H1 (cell line): Measurements from ENCODE around the gene TNRC6B. TPM values are rescaled to one million over a fixed set of nuclear protein-coding genes. Genes with fewer than 3 reads are reported as not detected.

Source experiments
- CTCF ChIA-PET: fragments of 300-600 bp; sonication (Branson Sonifier 250); formaldehyde crosslinking; loops from one replicate; lab custom pipeline; 2021; ENCODE audit not compliant: partially characterized antibody; lab: Charles Lee
- POLR2A ChIA-PET: fragments of 300-600 bp; sonication (Branson Sonifier 250); formaldehyde crosslinking; loops from one replicate; lab custom pipeline; 2021; ENCODE audit warnings: inconsistent platforms; ENCODE audit not compliant: partially characterized antibody; lab: Charles Lee
- DNase-seq, 2 experiments: peaks; one replicate each; pipeline versions ENCODE4 v3.0.0 to v3.0.0-alpha.2; 2010 to 2022; ENCODE audit warnings: low spot score in 2 of 2, low read depth in 1 of 2, mixed read lengths in 1 of 2
- FAIRE-seq: peaks from 2 replicates; lab custom pipeline; 2011; peaks lifted over from hg19 to GRCh38; lab: Jason Lieb, UNC
- H2AFZ ChIP-seq: 2 replicates; pipeline ENCODE4 v1.8.1; 2012; ENCODE audit warnings: low read length, inconsistent platforms
- H2AK5ac ChIP-seq: 2 replicates; pipeline ENCODE4 v1.6.1; 2013; ENCODE audit warnings: low read depth, low read length
- H2BK120ac ChIP-seq: replicated peaks from 2 replicates; pipeline ENCODE3; 2013; ENCODE audit warnings: low read depth, low read length, inconsistent platforms
- H2BK12ac ChIP-seq: 2 replicates; pipeline ENCODE4 v1.6.1; 2013; ENCODE audit warnings: low read depth, low read length
- H2BK15ac ChIP-seq: 2 replicates; pipeline ENCODE4 v1.6.1; 2013; ENCODE audit warnings: low read length
- H2BK20ac ChIP-seq: 2 replicates; pipeline ENCODE4 v1.6.1; 2013; ENCODE audit warnings: low read length
- H2BK5ac ChIP-seq: 2 replicates; pipeline ENCODE4 v1.6.1; 2013; ENCODE audit warnings: low read depth, low read length
- H3K14ac ChIP-seq: 2 replicates; pipeline ENCODE4 v1.6.1; 2013; ENCODE audit warnings: inconsistent platforms; ENCODE audit not compliant: insufficient read length
- H3K18ac ChIP-seq: 2 replicates; pipeline ENCODE4 v1.6.1; 2013; ENCODE audit warnings: low read length; ENCODE audit errors: extremely low read depth
- H3K23ac ChIP-seq: 2 replicates; pipeline ENCODE4 v1.6.1; 2013; ENCODE audit warnings: inconsistent platforms; ENCODE audit not compliant: insufficient read length
- H3K23me2 ChIP-seq: 2 replicates; pipeline ENCODE4 v1.6.1; 2013; ENCODE audit warnings: low read depth, low read length
- H3K27ac ChIP-seq: 2 replicates; pipeline ENCODE4 v1.6.1; 2011; ENCODE audit warnings: low read depth, low read length, inconsistent platforms
- H3K27me3 ChIP-seq, 4 experiments: replicated peaks in 1 of 4; 1 replicate in 1 of 4; 2 replicates in 3 of 4; pipeline versions ENCODE4 v1.6.1 to v1.8.1; 2011 to 2013; ENCODE audit warnings: low read length in 3 of 4, mild to moderate bottlenecking in 3 of 4, inconsistent platforms in 2 of 4, mixed read lengths in 2 of 4, moderate library complexity in 1 of 4; ENCODE audit not compliant: control insufficient read depth in 3 of 4, insufficient read depth in 3 of 4; ENCODE audit errors: extremely low read depth in 1 of 4
- H3K36me3 ChIP-seq, 4 experiments: 2 replicates each; pipeline versions ENCODE4 v1.6.1 to v1.8.1; 2011 to 2013; ENCODE audit warnings: mild to moderate bottlenecking in 4 of 4, low read length in 3 of 4, moderate library complexity in 2 of 4, control low read depth in 1 of 4, inconsistent platforms in 1 of 4; ENCODE audit not compliant: insufficient read depth in 4 of 4, control insufficient read depth in 2 of 4
- H3K4ac ChIP-seq: replicated peaks from 2 replicates; pipeline ENCODE3; 2013; ENCODE audit warnings: low read length, low read depth, mixed read lengths, inconsistent platforms; ENCODE audit not compliant: insufficient read length
- H3K4me1 ChIP-seq, 4 experiments: replicated peaks in 1 of 4; 1 replicate in 1 of 4; 2 replicates in 3 of 4; pipeline versions ENCODE4 v1.6.1 to v1.8.1; 2011 to 2013; ENCODE audit warnings: low read length in 3 of 4, inconsistent platforms in 2 of 4, mixed read lengths in 1 of 4; ENCODE audit not compliant: insufficient read depth in 4 of 4, control insufficient read depth in 3 of 4
- H3K4me2 ChIP-seq, 2 experiments: 2 replicates each; pipeline versions ENCODE4 v1.6.1 to v1.8.1; 2011 to 2013; ENCODE audit warnings: low read depth in 2 of 2, low read length in 2 of 2, control low read depth in 1 of 2, inconsistent platforms in 1 of 2, mild to moderate bottlenecking in 1 of 2; ENCODE audit not compliant: insufficient read depth in 1 of 2
- H3K4me3 ChIP-seq, 4 experiments: fragments of 200-600, 300-600 bp in 1 of 4; sonication (generic), shearing (Covaris generic), sonication (Bioruptor Twin) in 1 of 4; 2 replicates each; pipeline versions ENCODE4 v1.5.1 to v1.8.1; 2011 to 2016; ENCODE audit warnings: low read length in 4 of 4, low read depth in 3 of 4, control low read depth in 2 of 4, inconsistent platforms in 2 of 4, mild to moderate bottlenecking in 2 of 4, mixed read lengths in 1 of 4, moderate library complexity in 1 of 4; ENCODE audit not compliant: insufficient read depth in 2 of 4; ENCODE audit errors: extremely low read depth in 1 of 4
- H3K56ac ChIP-seq: replicated peaks from 2 replicates; pipeline ENCODE3; 2013; ENCODE audit warnings: low read depth, mild to moderate bottlenecking, mixed read lengths, low read length, inconsistent platforms; ENCODE audit not compliant: insufficient read length
- H3K79me1 ChIP-seq: 2 replicates; pipeline ENCODE4 v1.6.1; 2013; ENCODE audit warnings: low read depth, low read length, control low read depth
- H3K79me2 ChIP-seq, 2 experiments: 2 replicates each; pipeline versions ENCODE4 v1.6.1 to v1.8.1; 2012 to 2013; ENCODE audit warnings: low read length in 2 of 2, mild to moderate bottlenecking in 2 of 2, inconsistent platforms in 1 of 2; ENCODE audit not compliant: insufficient read depth in 2 of 2, control insufficient read depth in 1 of 2
- H3K9ac ChIP-seq, 4 experiments: replicated peaks in 1 of 4; 1 replicate in 1 of 4; 2 replicates in 3 of 4; pipeline versions ENCODE4 v1.6.1 to v1.8.1; 2011 to 2013; ENCODE audit warnings: low read depth in 3 of 4, low read length in 3 of 4, control low read depth in 2 of 4, mild to moderate bottlenecking in 2 of 4, moderate library complexity in 2 of 4, inconsistent platforms in 1 of 4; ENCODE audit errors: extremely low read depth in 1 of 4
- H3K9me3 ChIP-seq, 2 experiments: 2 replicates each; pipeline versions ENCODE4 v1.6.1 to v1.8.1; 2012 to 2013; ENCODE audit warnings: mild to moderate bottlenecking in 2 of 2, moderate library complexity in 2 of 2, control low read depth in 1 of 2, inconsistent platforms in 1 of 2, low read depth in 1 of 2, low read length in 1 of 2, mixed read lengths in 1 of 2; ENCODE audit not compliant: insufficient read depth in 2 of 2
- H4K20me1 ChIP-seq, 2 experiments: replicated peaks in 1 of 2; 2 replicates each; pipeline versions ENCODE3 to v1.8.1; 2011 to 2013; ENCODE audit warnings: inconsistent platforms in 2 of 2, low read length in 2 of 2, mild to moderate bottlenecking in 1 of 2; ENCODE audit not compliant: insufficient read depth in 2 of 2, control insufficient read depth in 1 of 2
- H4K5ac ChIP-seq: 2 replicates; pipeline ENCODE4 v1.6.1; 2013; ENCODE audit warnings: low read length, low read depth, mixed read lengths, inconsistent platforms; ENCODE audit not compliant: insufficient read length
- H4K8ac ChIP-seq: 2 replicates; pipeline ENCODE4 v1.8.0; 2013; ENCODE audit warnings: mild to moderate bottlenecking, moderate library complexity, low read length, inconsistent platforms; ENCODE audit not compliant: insufficient read depth; ENCODE audit errors: extremely low read depth
- H4K91ac ChIP-seq: replicated peaks from 2 replicates; pipeline ENCODE3; 2013; ENCODE audit warnings: low read length, mixed read lengths, inconsistent platforms; ENCODE audit not compliant: insufficient read length
- ATF3 ChIP-seq: IDR thresholded peaks from 2 replicates; pipeline ENCODE4 v1.6.1; 2011; ENCODE audit warnings: low read depth, mild to moderate bottlenecking, low read length; ENCODE audit not compliant: insufficient read depth
- BCL11A ChIP-seq, 2 experiments: IDR thresholded peaks; one replicate each; pipeline ENCODE4 v1.6.1; 2011; ENCODE audit warnings: low read depth in 2 of 2, low read length in 2 of 2, mild to moderate bottlenecking in 2 of 2
- EGR1 ChIP-seq: IDR thresholded peaks from 2 replicates; pipeline ENCODE4 v1.6.1; 2011; ENCODE audit warnings: low read depth, low read length, borderline replicate concordance
- EZH2 ChIP-seq: fragments of 200-600 bp; sonication (generic); IDR thresholded peaks from 2 replicates; pipeline ENCODE4 v1.7.1; 2012; ENCODE audit warnings: low read depth, mild to moderate bottlenecking, moderate library complexity, low read length, inconsistent platforms; ENCODE audit not compliant: severe bottlenecking
- FOSL1 ChIP-seq: IDR thresholded peaks from 2 replicates; pipeline ENCODE4 v1.6.1; 2011; ENCODE audit warnings: mild to moderate bottlenecking, low read depth, low read length, moderate library complexity; ENCODE audit not compliant: insufficient read depth
- HDAC6 ChIP-seq: IDR thresholded peaks from one replicate; pipeline ENCODE4 v1.7.1; 2012; ENCODE audit warnings: low read depth, mild to moderate bottlenecking, inconsistent platforms, low read length, moderate library complexity
- JUN ChIP-seq: IDR thresholded peaks from 2 replicates; pipeline ENCODE4 v1.6.1; 2011; ENCODE audit warnings: low read depth, mild to moderate bottlenecking, improper control_type of control experiment, low read length
- POU5F1 ChIP-seq: IDR thresholded peaks from 2 replicates; pipeline ENCODE4 v1.6.1; 2011; ENCODE audit warnings: low read depth, mild to moderate bottlenecking, low read length, moderate library complexity
- SIX5 ChIP-seq: IDR thresholded peaks from 2 replicates; pipeline ENCODE4 v1.6.1; 2011; ENCODE audit warnings: mild to moderate bottlenecking, low read depth, low read length
- SRF ChIP-seq: IDR thresholded peaks from 2 replicates; pipeline ENCODE4 v1.6.1; 2011; ENCODE audit warnings: mild to moderate bottlenecking, low read depth, low read length, moderate library complexity
- TBP ChIP-seq: IDR thresholded peaks from 2 replicates; pipeline ENCODE4 v1.6.1; 2011; ENCODE audit warnings: low read depth, low read length, improper control_type of control experiment
- WGBS, 2 experiments: shearing (Covaris generic) in 1 of 2; methylation state at CpG; one replicate each; pipeline versions ENCODE4 v1.1.6 to v1.1.7; 2013 to 2015; ENCODE audit warnings: low lambda C conversion rate in 2 of 2, mixed read lengths in 2 of 2, inconsistent platforms in 1 of 2, low coverage in 1 of 2, missing lambda C conversion rate in 1 of 2; ENCODE audit not compliant: insufficient replicate concordance in 2 of 2, insufficient coverage in 1 of 2, insufficient read length in 1 of 2; ENCODE audit errors: extremely low coverage in 1 of 2, missing lambda C conversion rate in 1 of 2; 5-methylcytosine and 5-hydroxymethylcytosine counted together
- polyA plus RNA-seq, 7 experiments: library from polyadenylated mRNA; depleted of rRNA in 3 of 7; stranded (reverse) in 5 of 7; unstranded in 2 of 7; fragments of >200 nt in 5 of 7; fragments of 200-250 nt in 2 of 7; gene quantifications; 1 replicate in 5 of 7; 2 replicates in 1 of 7; 4 replicates in 1 of 7; pipeline versions ENCODE4 v1.2.1 to v1.2.3, GENCODE V29; 2011 to 2013; ENCODE audit warnings: missing spikeins in 2 of 7, mixed read lengths in 2 of 7
- total RNA-seq: library from RNA; stranded (reverse); fragmentation: NEBNext Ultra II Directional; extraction: Animal tissue kit (Norgen Biotek cat#: 25700); gene quantifications from 2 replicates; pipeline ENCODE4 v1.2.1, GENCODE V29; 2021

The TNRC6B gene
- total and polyA plus RNA-seq, 2 of the 8 experiments (the other 6 are each of a cell fraction or from before 2014, with no cell fraction given) = 12.5 to 48.9 TPM

GRCh38 chr22:40256516-40256915, 78.8 kb downstream of the TNRC6B start:
- Histone ChIP-seq H3K79me2 (peaks cover 0 to 70% of the 10 kb centered on the region in 2 experiments; a peak in 3 of 4 replicates), H3K14ac (no peak overlapping the region), H3K4me1 (peaks cover 0 to 2% (median 0%) of the 10 kb centered on the region in 4 experiments; a peak in 1 of 7 replicates), H3K27me3 (no peaks in the 10 kb centered on the region), H2BK120ac (no peak overlapping the region), H2AK5ac (no peak overlapping the region), H2AFZ (no peak overlapping the region), H3K23me2 (no peaks in the 10 kb centered on the region), H4K8ac (no peak overlapping the region), H3K36me3 (peaks cover 0 to 6% (median 0%) of the 10 kb centered on the region in 4 experiments; a peak in 1 of 8 replicates), H3K79me1 (peaks cover 3% of the 10 kb centered on the region; the same call in 1 of the 2 replicates), H2BK12ac (no peak overlapping the region), H4K20me1 (peaks cover 1 to 3% of the 10 kb centered on the region in 2 experiments), H3K56ac (no peak overlapping the region), H3K23ac (no peak overlapping the region), H3K27ac (no peak overlapping the region), H3K4me2 (no peak overlapping the region), H2BK15ac (no peak overlapping the region), H3K18ac (no peak overlapping the region), H3K4me3 (no peak overlapping the region), H4K91ac (no peak overlapping the region), H2BK20ac (no peak overlapping the region), H3K4ac (no peak overlapping the region), H3K9me3 (no peaks in the 10 kb centered on the region), H4K5ac (no peak overlapping the region), H3K9ac (no peak overlapping the region), H2BK5ac (no peak overlapping the region)
- POLR2A ChIA-PET = no interaction called here
- FAIRE-seq (no peak), DNase-seq (no peak)
- CTCF ChIA-PET = interaction anchor here (0.7 to 1.4 kb wide), 2 partner anchors 10 to 15 kb away, joined by 3 read pairs; no protein-coding TSS in a partner anchor
- WGBS, 2 experiments = 86% methylated on average over 4 of the region's 4 CpGs; no CpG with 5 or more reads in 1 of the 2 experiments
- no peak for TF ChIP-seq JUN
- TF ChIP-seq EGR1 = no peak
- no peak for TF ChIP-seq ATF3
- TF ChIP-seq SRF = no peak
- TF ChIP-seq EZH2 = no peak
- no peak for TF ChIP-seq HDAC6
- TF ChIP-seq FOSL1 = no peak
- no peak for TF ChIP-seq BCL11A (IDR thresholded peaks at IDR 0.05; ENCODE audit: low read depth in 2 of 2, low read length in 2 of 2)
- TF ChIP-seq POU5F1 = no peak
- TF ChIP-seq TBP = no peak
- no peak for TF ChIP-seq SIX5
